ENCODE results near the gene PTGER1. TPM values are rescaled to one million over a fixed set of nuclear protein-coding genes. Genes with fewer than 3 reads are reported as not detected.

The PTGER1 gene
- total and polyA plus RNA-seq, 2 donors (not counting 3 experiments of a cell fraction or from before 2014, with no cell fraction given): 0.21 to 0.40 TPM

- dilution Hi-C loops (cut with MboI; ENCODE audit: extremely low pct_ligation_motif_present, low sequenced_read_pairs): no loop called here
- DNase-seq (ENCODE audit: low read depth, low spot score) (no peak), FAIRE-seq (no peak)
- Histone ChIP-seq H3K36me3 (ENCODE audit: control insufficient read depth in 2 of 2, extremely low read depth in 1 of 2, insufficient read depth in 2 of 2, low read length in 2 of 2) (peaks cover 16 to 52% of the 10 kb centered on the region in 2 experiments), H3K4me1 (ENCODE audit: control insufficient read depth, extremely low read depth, insufficient read depth, low read length) (no peaks in the 10 kb centered on the region), H4K20me1 (replicated peaks; ENCODE audit: control insufficient read depth, extremely low read depth, insufficient read depth, low read length) (no peaks in the 10 kb centered on the region), H3K27ac (ENCODE audit: insufficient read depth, low read depth, low read length) (no peak overlapping the region), H3K4me2 (ENCODE audit: insufficient read depth, low read length) (no peak overlapping the region), H3K27me3 (ENCODE audit: control insufficient read depth in 2 of 2, insufficient read depth in 2 of 2, low read length in 2 of 2) (no peaks in the 10 kb centered on the region), H3K9me3 (replicated peaks; ENCODE audit: control insufficient read depth, insufficient read depth, low read length) (no peaks in the 10 kb centered on the region), H3K9ac (replicated peaks; ENCODE audit: extremely low read depth, insufficient read depth, low read length) (no peak overlapping the region), H2AFZ (ENCODE audit: low read depth, low read length) (no peak overlapping the region), H3K4me3 (replicated peaks in 1 of 3; ENCODE audit: insufficient read depth in 1 of 3, low read depth in 1 of 3, low read length in 3 of 3) (no peak overlapping the region), H3K9me1 (replicated peaks; ENCODE audit: control insufficient read depth, extremely low read depth, insufficient read depth, low read length) (no peaks in the 10 kb centered on the region), H3K79me2 (ENCODE audit: control insufficient read depth, insufficient read depth, low read length) (no peaks in the 10 kb centered on the region)
- intact Hi-C loops (cut with micrococcal nuclease): loop anchor here (1.0 kb wide), 1 partner anchor 11 kb away; no protein-coding TSS in a partner anchor
- TF ChIP-seq GATA2 (IDR thresholded peaks at IDR 0.05; ENCODE audit: insufficient read depth, insufficient read length, low read depth, low read length) (no peak), POLR2AphosphoS5 (IDR thresholded peaks at IDR 0.05; ENCODE audit: insufficient read depth, low read depth, low read length) (no peak), FOS (IDR thresholded peaks at IDR 0.05; ENCODE audit: borderline replicate concordance, insufficient read depth, low read length) (no peak), MYC (IDR thresholded peaks at IDR 0.05; ENCODE audit: low read depth, low read length) (no peak), JUN (IDR thresholded peaks at IDR 0.05; ENCODE audit: borderline replicate concordance, insufficient read depth, insufficient read length, low read depth) (no peak), EZH2 (IDR thresholded peaks at IDR 0.05; ENCODE audit: borderline replicate concordance, low read depth, low read length, severe bottlenecking) (no peak), POLR2A (IDR thresholded peaks at IDR 0.05; ENCODE audit: low read depth, low read length) (no peak), MAX (IDR thresholded peaks at IDR 0.05; ENCODE audit: insufficient read depth, insufficient read length) (no peak), CTCF (IDR thresholded peaks at IDR 0.05; ENCODE audit: extremely low read depth in 1 of 2, insufficient read depth in 1 of 2, low read depth in 1 of 2, low read length in 2 of 2) (no peak)
- POLR2A ChIA-PET: no interaction called here
- no TSS peak for BruUV-seq (replicated peaks)
- CTCF ChIA-PET: interaction anchor here (1.0 to 1.3 kb wide), 2 partner anchors 17 to 21 kb away, joined by 3 to 6 read pairs; no protein-coding TSS in a partner anchor
Measured at GRCh38 chr19:14450876-14451275, 24.3 kb downstream of the PTGER1 start.
